ENCODE measurements around the gene DNAI7. TPM values are rescaled to one million over a fixed set of nuclear protein-coding genes. Genes with fewer than 3 reads are reported as not detected.

DNAI7 gene
- total and polyA plus RNA-seq, 7 donors: 0.13 to 1.2 (median 0.73) TPM; not detected in 3

DNA sequence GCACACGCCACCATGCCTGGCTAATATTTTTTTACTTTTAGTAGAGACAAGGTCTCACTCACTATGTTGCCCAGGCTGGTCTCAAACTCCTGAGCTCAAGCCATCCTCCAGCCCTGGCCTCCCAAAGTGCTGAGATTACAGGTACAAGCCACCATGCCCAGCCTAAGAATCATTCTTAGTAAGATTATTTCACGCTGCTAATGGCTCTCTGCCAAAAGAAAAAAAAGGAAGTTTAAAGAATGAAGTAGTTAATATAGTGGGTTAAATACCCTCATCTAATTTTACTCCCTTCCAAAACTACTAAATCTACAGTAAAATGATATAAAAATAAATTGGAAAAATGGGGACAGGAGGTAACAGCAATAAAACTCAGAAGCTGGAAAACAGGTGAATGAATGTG, 2.6 kb upstream of the DNAI7 start:
- WGBS, 2 donors: 66 to 67% methylated on average over 2 of the region's 2 CpGs
- no peaks in the 10 kb centered on the region for H3K27me3 ChIP-seq
- H3K9me3 ChIP-seq: no peaks in the 10 kb centered on the region

DNA sequence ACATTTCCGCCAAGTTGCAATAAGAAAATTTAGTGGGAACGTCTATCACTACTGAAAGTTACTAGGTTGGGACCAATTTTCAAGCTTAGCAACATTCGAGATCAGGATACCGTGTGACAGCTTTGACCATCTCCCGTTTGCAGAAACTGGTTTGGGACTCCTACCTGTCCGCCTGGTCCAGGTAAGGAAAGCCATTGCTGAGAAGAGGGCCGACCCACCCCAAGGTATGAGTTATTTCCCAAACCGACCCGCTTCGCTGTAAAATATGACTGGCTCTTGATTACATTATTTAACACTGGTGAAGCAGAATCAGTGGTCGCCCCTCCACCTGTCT, 271 bp downstream of the DNAI7 start:
- WGBS, 2 donors: 8 to 9% methylated on average over 11 of the region's 11 CpGs
- TF ChIP-seq POLR2AphosphoS5 (IDR thresholded peaks at IDR 0.05) (no peak), EP300 (IDR thresholded peaks at IDR 0.05) (no peak), POLR2A (IDR thresholded peaks at IDR 0.05) (no peak)
- TF ChIP-seq, protein P1, sequence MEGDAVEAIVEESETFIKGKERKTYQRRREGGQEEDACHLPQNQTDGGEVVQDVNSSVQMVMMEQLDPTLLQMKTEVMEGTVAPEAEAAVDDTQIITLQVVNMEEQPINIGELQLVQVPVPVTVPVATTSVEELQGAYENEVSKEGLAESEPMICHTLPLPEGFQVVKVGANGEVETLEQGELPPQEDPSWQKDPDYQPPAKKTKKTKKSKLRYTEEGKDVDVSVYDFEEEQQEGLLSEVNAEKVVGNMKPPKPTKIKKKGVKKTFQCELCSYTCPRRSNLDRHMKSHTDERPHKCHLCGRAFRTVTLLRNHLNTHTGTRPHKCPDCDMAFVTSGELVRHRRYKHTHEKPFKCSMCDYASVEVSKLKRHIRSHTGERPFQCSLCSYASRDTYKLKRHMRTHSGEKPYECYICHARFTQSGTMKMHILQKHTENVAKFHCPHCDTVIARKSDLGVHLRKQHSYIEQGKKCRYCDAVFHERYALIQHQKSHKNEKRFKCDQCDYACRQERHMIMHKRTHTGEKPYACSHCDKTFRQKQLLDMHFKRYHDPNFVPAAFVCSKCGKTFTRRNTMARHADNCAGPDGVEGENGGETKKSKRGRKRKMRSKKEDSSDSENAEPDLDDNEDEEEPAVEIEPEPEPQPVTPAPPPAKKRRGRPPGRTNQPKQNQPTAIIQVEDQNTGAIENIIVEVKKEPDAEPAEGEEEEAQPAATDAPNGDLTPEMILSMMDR (IDR thresholded peaks at IDR 0.05): no peak
- DNase-seq: no peak
- Histone ChIP-seq H3K27ac (peak overlapping the region; percentile 93 to 96 (median 94)), H3K27me3 (no peaks in the 10 kb centered on the region), H3K9me3 (no peaks in the 10 kb centered on the region), H3K36me3 (no peaks in the 10 kb centered on the region), H3K4me3 (peak overlapping the region; percentile 54 to 78 (median 64)), H3K4me1 (peaks cover 0 to 22% (median 18%) of the 10 kb centered on the region in 4 donors)
- intact Hi-C loops (cut with DNase I): loop anchor here (1.0 to 5.0 kb wide), 4 partner anchors 48 to 763 kb away; partner anchors contain the start of genes KRAS and RASSF8

More for the DNA sequence above, 2.6 kb upstream of the DNAI7 start:
- Histone ChIP-seq H3K36me3 (no peaks in the 10 kb centered on the region), H3K4me3 (no peak overlapping the region), H3K4me1 (peaks cover 0 to 22% (median 18%) of the 10 kb centered on the region in 4 donors), H3K27ac (no peak overlapping the region)
- intact Hi-C loops (cut with DNase I): loop anchor here (5.0 kb wide), 2 partner anchors 45 to 760 kb away; partner anchors contain the start of gene RASSF8
- no peak for DNase-seq
- TF ChIP-seq, protein P1 (IDR thresholded peaks at IDR 0.05): no peak
- TF ChIP-seq POLR2A (IDR thresholded peaks at IDR 0.05) (no peak), EP300 (IDR thresholded peaks at IDR 0.05) (no peak), POLR2AphosphoS5 (IDR thresholded peaks at IDR 0.05) (no peak)

DNA sequence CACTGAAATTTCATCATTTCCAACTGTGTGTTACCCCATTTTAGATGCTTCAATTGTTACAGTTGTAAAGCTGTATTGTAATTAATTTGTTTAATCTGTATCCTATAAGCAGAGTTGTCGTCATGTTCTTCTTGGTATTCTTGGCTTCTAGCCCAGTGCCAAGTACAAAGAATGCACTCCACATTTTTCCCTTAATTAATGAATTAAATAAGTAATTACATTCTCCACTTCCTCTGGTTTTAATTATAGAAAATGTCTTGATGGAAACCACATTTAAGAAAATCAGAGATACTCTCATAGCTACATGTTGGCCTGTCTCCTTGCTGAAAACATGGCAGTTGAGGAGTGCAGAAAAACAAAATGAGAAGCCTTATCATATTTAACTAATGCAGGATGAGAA, 746 bp downstream of the DNAI7 start:
- H3K4me1 ChIP-seq: peaks cover 0 to 22% (median 19%) of the 10 kb centered on the region in 4 donors
- peak overlapping the region in 3 of 4 donors; percentile 62 to 78 (median 66) for H3K4me3 ChIP-seq
- TF ChIP-seq, protein P1 (IDR thresholded peaks at IDR 0.05): no peak
- TF ChIP-seq POLR2A (IDR thresholded peaks at IDR 0.05) (no peak), EP300 (IDR thresholded peaks at IDR 0.05) (no peak), POLR2AphosphoS5 (IDR thresholded peaks at IDR 0.05) (no peak)
- WGBS, 2 donors: 11 to 61% methylated on average over 1 of the region's 1 CpG
- no peaks in the 10 kb centered on the region for H3K36me3 ChIP-seq
- intact Hi-C loops (cut with DNase I): loop anchor here (2.0 kb wide), 1 partner anchor 57 kb away; the partner anchor contains the start of gene KRAS
- H3K27ac ChIP-seq: peak overlapping the region in 3 of 4 donors; percentile 93 to 96 (median 93)
- H3K9me3 ChIP-seq: no peaks in the 10 kb centered on the region
- no peak for DNase-seq
- no peaks in the 10 kb centered on the region for H3K27me3 ChIP-seq

DNA sequence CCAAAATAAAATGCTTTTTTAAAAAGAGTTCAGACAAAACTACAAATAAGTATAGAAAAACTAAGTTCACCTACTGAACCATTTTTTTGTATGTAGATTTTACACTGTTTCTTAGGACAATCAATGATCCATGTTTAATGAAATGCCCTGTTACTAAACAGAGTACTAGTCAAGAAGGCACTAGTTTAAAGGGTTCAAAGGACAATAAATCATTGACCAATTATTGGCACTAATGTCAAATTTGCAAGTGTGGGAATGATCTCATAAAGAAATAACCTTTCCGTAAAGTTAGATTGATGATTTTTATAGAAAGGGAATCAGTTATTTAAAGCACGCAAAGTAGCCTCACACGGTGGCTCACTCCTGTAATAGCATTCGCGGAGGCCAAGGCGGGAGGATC, 4.2 kb downstream of the DNAI7 start:
- H3K27me3 ChIP-seq: no peaks in the 10 kb centered on the region
- TF ChIP-seq EP300 (IDR thresholded peaks at IDR 0.05): no peak
- TF ChIP-seq POLR2AphosphoS5 (IDR thresholded peaks at IDR 0.05): no peak
- no peak for TF ChIP-seq POLR2A (IDR thresholded peaks at IDR 0.05)
- TF ChIP-seq, protein P1 (IDR thresholded peaks at IDR 0.05): no peak
- no peak overlapping the region for H3K4me3 ChIP-seq
- H3K36me3 ChIP-seq: no peaks in the 10 kb centered on the region
- intact Hi-C loops (cut with DNase I): no loop called here
- no peak for DNase-seq
- WGBS, 2 donors: 87 to 96% methylated on average over 6 of the region's 6 CpGs
- no peak overlapping the region for H3K27ac ChIP-seq
- peaks cover 0 to 22% (median 13%) of the 10 kb centered on the region in 4 donors for H3K4me1 ChIP-seq
- no peaks in the 10 kb centered on the region for H3K9me3 ChIP-seq

DNA sequence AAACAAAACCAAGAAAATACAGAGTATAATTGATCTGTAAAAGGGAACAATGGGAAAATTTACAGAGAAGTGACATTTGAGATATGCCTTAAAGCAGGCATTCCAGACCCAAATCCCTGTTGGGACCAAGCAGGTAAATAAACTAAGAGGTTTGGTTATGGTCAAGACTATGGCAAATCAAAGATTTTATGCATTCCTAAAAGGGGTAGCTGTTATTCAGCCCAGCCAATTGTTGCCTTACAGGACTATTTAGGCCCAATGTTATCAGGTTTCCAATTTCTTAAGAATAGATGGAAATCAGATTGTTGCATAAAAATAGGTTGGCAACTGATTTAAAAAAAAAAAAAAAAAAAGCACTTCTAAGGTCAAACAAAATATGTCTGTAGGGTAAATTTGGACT, 5.3 kb downstream of the DNAI7 start:
- DNase-seq: no peak
- no peak overlapping the region for H3K27ac ChIP-seq
- TF ChIP-seq EP300 (IDR thresholded peaks at IDR 0.05) (no peak), POLR2AphosphoS5 (IDR thresholded peaks at IDR 0.05) (no peak), POLR2A (IDR thresholded peaks at IDR 0.05) (no peak)
- TF ChIP-seq, protein P1 (IDR thresholded peaks at IDR 0.05): no peak
- H3K27me3 ChIP-seq: no peaks in the 10 kb centered on the region
- H3K4me1 ChIP-seq: peaks cover 0 to 20% (median 12%) of the 10 kb centered on the region in 4 donors
- H3K4me3 ChIP-seq: no peak overlapping the region
- no peaks in the 10 kb centered on the region for H3K9me3 ChIP-seq
- intact Hi-C loops (cut with DNase I): no loop called here
- H3K36me3 ChIP-seq: no peaks in the 10 kb centered on the region

Measured in sigmoid colon (tissue), 7 donors.